Adrenal gland (tissue), 12 donors: ENCODE measurements around the gene TRIAP1. TPM values are rescaled to one million over a fixed set of nuclear protein-coding genes. Genes with fewer than 3 reads are reported as not detected.
A peak's percentile ranks its signal among the peaks of the same experiment; 100 is the strongest.
"Not testable (repeated sequence)": the region's sequence is repeated elsewhere in the genome, so short reads cannot be mapped to it uniquely, and the experiment has no call there.

ENCODE experiments used
- DNase-seq, 7 donors: peaks; one replicate each; pipeline ENCODE4 v3.0.0-alpha.2; 2019 to 2020
- H3K27ac ChIP-seq, 5 donors: fragments of 200-600 bp; sonication (generic) in 4 of 5; 1 replicate in 3 of 5; 2 replicates in 2 of 5; pipeline versions ENCODE4 v1.5.1 to v1.8.0; 2016 to 2020; ENCODE audit warnings: mild to moderate bottlenecking in 1 of 5
- H3K27me3 ChIP-seq: fragments of 200-600 bp; 2 replicates; pipeline ENCODE4 v1.8.0; 2021
- H3K36me3 ChIP-seq, 2 donors: fragments of 200-600 bp; replicated peaks in 1 of 2; 1 replicate in 1 of 2; 2 replicates in 1 of 2; pipeline versions ENCODE4 v1.5.1 to v1.8.0; 2018 to 2022
- H3K4me1 ChIP-seq, 2 donors: fragments of 200-600 bp; replicated peaks in 1 of 2; 1 replicate in 1 of 2; 2 replicates in 1 of 2; pipeline versions ENCODE4 v1.5.1 to v1.8.0; 2018 to 2021
- H3K4me3 ChIP-seq, 4 donors: fragments of 200-600 bp; sonication (generic) in 3 of 4; one replicate each; pipeline ENCODE4 v1.5.1; 2016 to 2018
- H3K9me3 ChIP-seq, 3 donors: fragments of 200-600 bp; sonication (generic) in 1 of 3; replicated peaks in 1 of 3; 1 replicate in 2 of 3; 2 replicates in 1 of 3; pipeline versions ENCODE4 v1.5.1 to v1.8.0; 2016 to 2021
- CTCF ChIP-seq, 6 experiments: fragments of 450-650 bp in 4 of 6; fragments of 200-600 bp in 2 of 6; sonication (generic) in 1 of 6; IDR thresholded peaks; 1 replicate in 5 of 6; 2 replicates in 1 of 6; pipeline versions ENCODE4 v1.5.1 to v1.8.0; 2016 to 2021; ENCODE audit warnings: antibody characterized with exemption in 6 of 6, mild to moderate bottlenecking in 2 of 6, moderate library complexity in 1 of 6
- POLR2A ChIP-seq, 2 donors: fragments of 450-650 bp; IDR thresholded peaks; one replicate each; pipeline ENCODE4 v1.6.1; 2017; ENCODE audit warnings: antibody characterized with exemption in 2 of 2, mild to moderate bottlenecking in 2 of 2, moderate library complexity in 1 of 2
- WGBS, 4 donors: extraction: QIAGEN DNeasy Blood & Tissue Kit in 2 of 4; methylation state at CpG; one replicate each; pipeline versions ENCODE4 v1.1.5 to v1.1.7; 2013 to 2017; 5-methylcytosine and 5-hydroxymethylcytosine counted together
- intact Hi-C, 2 donors: fragments of 100-400 bp; cut with DNase I; formaldehyde crosslinking; loops; one replicate each; pipeline versions ENCODE4 v1.14.1 to v1.15.0; 2022 to 2023
- polyA plus RNA-seq, 3 donors: library from polyadenylated mRNA; stranded (reverse); fragments of 200-250 nt in 2 of 3; fragments of 350-450 nt in 1 of 3; fragmentation: Illumina TruSeq in 1 of 3; extraction: RNeasy Lipid Tissue Mini Kit (QIAGEN cat#74804) in 1 of 3; gene quantifications; one replicate each; pipeline ENCODE4 v1.2.3, GENCODE V29; 2013 to 2014
- total RNA-seq, 9 donors: library from RNA; depleted of rRNA in 4 of 9; stranded (reverse); fragments of >200 nt in 4 of 9; fragments of 120-200 nt in 1 of 9; fragmentation: NEBNext Ultra II Directional in 1 of 9; extraction: Animal tissue kit (Norgen Biotek cat#: 25700) in 1 of 9; gene quantifications; one replicate each; pipeline versions ENCODE4 v1.1.0 to v1.2.4, GENCODE V29; 2013 to 2023
- donor health status: healthy with polysubstance abuse.
- donor health status: Bipolar disorder and iron deficiency.
- donor health status: DM: yes; HTN: yes; CAD: no.
- donor health status: DM: no; HTN: no; CAD: no.
- donor health status: DM: no; HTN: no; CAD: no.
- donor health status: DM: yes; HTN: yes; CAD: no.

Gene TRIAP1
- total and polyA plus RNA-seq, 12 donors = 8.2 to 53.5 (median 19.9) TPM

GRCh38 chr12:120447992-120448391 is 1.8 kb upstream of the TRIAP1 start:
- Histone ChIP-seq H3K4me1 (peaks cover 8 to 26% of the 10 kb centered on the region in 2 donors), H3K27me3 (no peaks in the 10 kb centered on the region), H3K4me3 (no peak overlapping the region), H3K27ac (no peak overlapping the region), H3K36me3 (peaks cover 0 to 31% of the 10 kb centered on the region in 2 donors), H3K9me3 (no peaks in the 10 kb centered on the region)
- DNase-seq = no peak
- TF ChIP-seq CTCF (IDR thresholded peaks at IDR 0.05) (no peak), POLR2A (IDR thresholded peaks at IDR 0.05) (no peak)
- WGBS, 4 donors = 94 to 97% (median 96%) methylated on average over 4 of the region's 4 CpGs
- intact Hi-C loops = no loop called here

GRCh38 chr12:120446844-120447178 is 627 bp upstream of the TRIAP1 start:
- H3K27me3 ChIP-seq, DNase-seq, H3K9me3 ChIP-seq, intact Hi-C loops: not testable (repeated sequence)
- Histone ChIP-seq H3K4me1 (peaks cover 8 to 26% of the 10 kb centered on the region in 2 donors), H3K4me3 (peak overlapping the region; percentile 35 to 92 (median 67)), H3K27ac (peak overlapping the region; percentile 37 to 95 (median 82)), H3K36me3 (peaks cover 0 to 40% of the 10 kb centered on the region in 2 donors)
- 4 to 6% (median 5%) methylated on average over 11 to 17 of the region's 17 CpGs for WGBS, 4 donors

- no peak overlapping the region for H3K4me3 ChIP-seq
- 50 to 71% (median 66%) methylated on average over 2 of the region's 2 CpGs for WGBS, 4 donors
- intact Hi-C loops = no loop called here
These were observed 1.5 kb downstream of the TRIAP1 start for GRCh38 chr12:120444676-120445075.

GRCh38 chr12:120439646-120440247 is 6.4 kb downstream of the TRIAP1 start:
- Histone ChIP-seq H3K36me3 (peaks cover 0 to 44% of the 10 kb centered on the region in 2 donors), H3K9me3 (no peaks in the 10 kb centered on the region), H3K27ac (no peak overlapping the region), H3K4me1 (peaks cover 13 to 20% of the 10 kb centered on the region in 2 donors), H3K27me3 (no peaks in the 10 kb centered on the region), H3K4me3 (no peak overlapping the region)
- no peak for TF ChIP-seq POLR2A (IDR thresholded peaks at IDR 0.05)
- peak; percentile 26 to 53 (median 47) for TF ChIP-seq CTCF (IDR thresholded peaks at IDR 0.05)
- intact Hi-C loops = no loop called here
- peak; percentile 48 to 74 (median 65) for DNase-seq
- WGBS, 4 donors = 14 to 31% (median 16%) methylated on average over 5 to 6 of the region's 6 CpGs

More at GRCh38 chr12:120444676-120445075, 1.5 kb downstream of the TRIAP1 start:
- H3K4me1 ChIP-seq = peaks cover 8 to 30% of the 10 kb centered on the region in 2 donors
- H3K36me3 ChIP-seq = peaks cover 0 to 49% of the 10 kb centered on the region in 2 donors
- TF ChIP-seq CTCF (IDR thresholded peaks at IDR 0.05) = no peak
- TF ChIP-seq POLR2A (IDR thresholded peaks at IDR 0.05) = no peak
- DNase-seq = no peak
- no peak overlapping the region for H3K27ac ChIP-seq
- no peaks in the 10 kb centered on the region for H3K27me3 ChIP-seq
- H3K9me3 ChIP-seq = no peaks in the 10 kb centered on the region
